CD4-positive, alpha-beta T cell treated with Interferon gamma for 1 hour (primary cell): ENCODE data around the gene FAM131A.

Experiments
- DNase-seq: peaks from one replicate; pipeline ENCODE4 v3.0.0-alpha.2; 2020

FAM131A gene

DNA sequence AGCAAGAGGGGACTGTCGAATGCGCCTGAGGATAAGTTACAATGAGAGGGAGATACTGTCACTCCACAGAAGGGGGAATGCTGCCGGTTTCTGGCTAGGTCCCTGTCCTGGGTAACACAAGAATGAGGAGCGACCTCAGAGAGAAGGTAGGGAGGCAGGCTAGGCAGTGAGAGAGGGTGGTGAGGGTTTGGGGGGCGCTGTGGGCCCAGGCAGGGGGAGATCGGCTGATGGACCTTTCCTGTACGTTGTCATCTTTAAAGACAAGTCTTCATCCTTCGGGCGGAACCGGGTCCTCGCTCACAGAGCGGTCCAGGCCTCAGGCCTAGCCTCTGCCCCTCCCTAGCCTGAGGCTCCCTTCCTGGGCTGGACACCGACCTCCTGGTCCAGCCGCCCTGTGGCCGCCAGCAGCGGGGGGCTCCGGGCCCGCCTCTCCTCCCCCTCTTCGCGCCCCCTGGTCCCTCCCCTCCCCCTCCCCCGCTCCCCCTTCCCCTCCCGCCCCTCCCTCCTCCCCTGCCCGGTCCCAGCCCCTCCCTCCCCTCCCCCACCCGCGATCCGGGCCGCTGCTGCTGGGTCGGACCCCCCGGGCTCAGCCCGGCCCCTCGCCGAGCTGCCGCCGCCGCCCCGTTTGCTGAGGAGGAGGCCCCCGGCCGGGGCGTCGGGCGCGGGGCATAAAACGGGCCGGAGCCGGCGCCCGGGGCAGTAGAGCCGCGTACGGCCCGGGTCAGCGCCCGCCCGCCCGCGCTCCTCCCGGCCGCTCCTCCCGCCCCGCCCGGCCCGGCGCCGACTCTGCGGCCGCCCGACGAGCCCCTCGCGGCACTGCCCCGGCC lies 42.2 kb downstream of the FAM131A start, which contains the start of gene CHRD:
CHRD (plus strand) TSS at position 697 of the 827 bp plus-strand sequence. CDS start 265 bp downstream, outside the sequence.
- DNase-seq: no peak

DNA sequence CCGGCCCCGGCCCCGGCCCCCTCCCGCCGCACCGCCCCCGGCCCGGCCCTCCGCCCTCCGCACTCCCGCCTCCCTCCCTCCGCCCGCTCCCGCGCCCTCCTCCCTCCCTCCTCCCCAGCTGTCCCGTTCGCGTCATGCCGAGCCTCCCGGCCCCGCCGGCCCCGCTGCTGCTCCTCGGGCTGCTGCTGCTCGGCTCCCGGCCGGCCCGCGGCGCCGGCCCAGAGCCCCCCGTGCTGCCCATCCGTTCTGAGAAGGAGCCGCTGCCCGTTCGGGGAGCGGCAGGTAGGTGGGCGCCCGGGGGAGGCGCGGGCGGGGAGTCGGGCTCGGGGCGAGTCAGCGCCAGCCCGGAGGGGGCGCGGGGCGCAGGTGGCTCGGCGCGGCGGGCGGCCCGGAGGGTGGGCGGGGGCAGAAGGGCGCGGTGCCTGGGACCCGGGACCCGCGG lies 42.8 kb downstream of the FAM131A start:
- no peak for DNase-seq

DNA sequence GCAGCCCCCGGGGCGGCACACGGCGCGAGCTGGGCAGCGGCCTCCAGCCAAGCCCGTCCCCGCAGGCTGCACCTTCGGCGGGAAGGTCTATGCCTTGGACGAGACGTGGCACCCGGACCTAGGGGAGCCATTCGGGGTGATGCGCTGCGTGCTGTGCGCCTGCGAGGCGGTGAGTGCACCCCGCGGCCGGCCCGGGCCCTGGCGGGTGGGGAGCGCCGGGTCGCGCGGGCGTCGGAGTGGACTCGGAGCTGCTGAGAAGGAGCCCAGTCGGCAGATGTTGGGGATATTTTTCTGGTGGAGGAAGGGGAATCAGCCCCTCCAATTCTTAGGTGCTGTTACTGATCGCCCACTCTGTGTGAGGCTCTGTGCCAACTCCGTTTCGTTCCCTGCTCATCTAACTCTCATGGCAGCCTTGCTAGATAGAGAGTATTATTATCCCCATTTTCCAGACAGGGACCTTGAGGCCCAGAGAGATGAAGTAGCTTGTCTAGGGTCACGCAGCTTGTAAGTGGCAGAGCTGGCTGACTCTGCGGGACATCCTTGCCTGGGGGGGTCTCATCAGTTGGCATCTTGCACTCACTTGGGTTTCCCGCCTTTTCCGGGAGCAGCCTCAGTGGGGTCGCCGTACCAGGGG lies 43.3 kb downstream of the FAM131A start:
- DNase-seq: no peak

- no peak for DNase-seq
Measured at GRCh38 chr3:184381261-184382224, 44.1 kb downstream of the FAM131A start.

GRCh38 chr3:184382326-184383032 lies 45.1 kb downstream of the FAM131A start:
- DNase-seq: no peak

- DNase-seq: no peak
Measured at GRCh38 chr3:184383033-184383740, 45.8 kb downstream of the FAM131A start.

GRCh38 chr3:184384342-184384741 lies 46.9 kb downstream of the FAM131A start:
- DNase-seq: no peak

DNA sequence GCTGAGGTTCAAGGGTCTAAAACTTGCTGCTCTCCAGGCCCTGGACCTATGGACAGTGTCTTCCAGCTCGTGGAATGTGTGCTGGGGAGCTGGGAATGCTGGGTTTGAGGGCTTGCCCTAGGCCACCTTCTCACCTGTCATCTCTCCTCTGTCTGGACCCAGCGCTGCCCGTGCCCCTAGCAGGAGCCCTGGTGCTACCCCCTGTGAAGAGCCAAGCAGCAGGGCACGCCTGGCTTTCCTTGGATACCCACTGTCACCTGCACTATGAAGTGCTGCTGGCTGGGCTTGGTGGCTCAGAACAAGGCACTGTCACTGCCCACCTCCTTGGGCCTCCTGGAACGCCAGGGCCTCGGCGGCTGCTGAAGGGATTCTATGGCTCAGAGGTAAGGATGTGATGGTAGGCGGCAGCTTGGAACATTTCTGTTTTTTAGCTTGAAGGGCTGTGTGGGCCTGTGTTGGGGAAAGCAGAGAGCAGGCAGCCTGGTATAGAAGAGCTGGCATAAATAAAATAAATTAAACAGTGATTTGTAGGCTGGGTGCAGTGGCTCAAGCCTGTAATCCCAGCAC lies 47.5 kb downstream of the FAM131A start:
- no peak for DNase-seq

GRCh38 chr3:184386047-184386806 lies 48.8 kb downstream of the FAM131A start:
- no peak for DNase-seq

DNA sequence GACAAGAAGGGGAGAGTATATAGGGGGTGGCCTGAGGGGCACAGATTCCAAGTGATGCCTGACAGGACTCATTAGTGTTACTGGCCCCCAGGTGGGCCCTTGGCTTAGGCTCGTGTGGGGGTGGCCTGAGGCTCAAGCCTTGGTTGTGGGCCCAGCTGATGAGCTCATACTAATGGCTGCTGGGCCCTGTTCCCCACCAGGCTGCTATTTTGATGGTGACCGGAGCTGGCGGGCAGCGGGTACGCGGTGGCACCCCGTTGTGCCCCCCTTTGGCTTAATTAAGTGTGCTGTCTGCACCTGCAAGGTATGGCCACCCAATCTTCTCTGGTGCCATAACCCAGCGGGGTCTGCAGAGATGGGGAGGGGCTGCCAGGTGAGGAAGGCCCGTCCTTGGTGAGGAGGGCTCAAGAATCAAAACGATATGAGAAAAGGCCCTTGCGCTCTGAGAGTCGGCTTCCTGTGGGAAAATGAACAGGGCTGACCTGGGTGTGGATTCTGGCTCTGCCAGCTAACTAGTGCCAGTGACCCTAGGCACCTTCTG lies 49.8 kb downstream of the FAM131A start:
- no peak for DNase-seq

GRCh38 chr3:184388164-184388935 lies 51.0 kb downstream of the FAM131A start:
- no peak for DNase-seq

DNA sequence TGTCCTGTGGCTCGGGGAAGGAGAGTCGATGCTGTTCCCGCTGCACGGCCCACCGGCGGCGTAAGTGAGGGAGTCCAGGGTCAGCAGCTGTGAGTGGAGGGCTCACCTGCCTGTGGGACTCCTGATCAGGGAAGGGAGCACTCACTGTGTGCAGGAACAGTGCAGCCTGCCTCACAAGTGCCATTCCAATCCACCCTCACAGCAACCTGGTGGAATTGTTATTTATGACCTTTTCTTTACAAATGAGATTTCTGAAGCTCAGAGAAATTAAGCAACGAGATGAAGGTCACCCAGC lies 51.5 kb downstream of the FAM131A start:
- DNase-seq: no peak

DNA sequence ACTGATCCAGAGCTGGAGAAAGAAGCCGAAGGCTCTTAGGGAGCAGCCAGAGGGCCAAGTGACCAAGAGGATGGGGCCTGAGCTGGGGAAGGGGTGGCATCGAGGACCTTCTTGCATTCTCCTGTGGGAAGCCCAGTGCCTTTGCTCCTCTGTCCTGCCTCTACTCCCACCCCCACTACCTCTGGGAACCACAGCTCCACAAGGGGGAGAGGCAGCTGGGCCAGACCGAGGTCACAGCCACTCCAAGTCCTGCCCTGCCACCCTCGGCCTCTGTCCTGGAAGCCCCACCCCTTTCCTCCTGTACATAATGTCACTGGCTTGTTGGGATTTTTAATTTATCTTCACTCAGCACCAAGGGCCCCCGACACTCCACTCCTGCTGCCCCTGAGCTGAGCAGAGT lies 52.0 kb downstream of the FAM131A start:
- DNase-seq: no peak

GRCh38 chr3:184389935-184390528 lies 52.6 kb downstream of the FAM131A start:
- no peak for DNase-seq

DNA sequence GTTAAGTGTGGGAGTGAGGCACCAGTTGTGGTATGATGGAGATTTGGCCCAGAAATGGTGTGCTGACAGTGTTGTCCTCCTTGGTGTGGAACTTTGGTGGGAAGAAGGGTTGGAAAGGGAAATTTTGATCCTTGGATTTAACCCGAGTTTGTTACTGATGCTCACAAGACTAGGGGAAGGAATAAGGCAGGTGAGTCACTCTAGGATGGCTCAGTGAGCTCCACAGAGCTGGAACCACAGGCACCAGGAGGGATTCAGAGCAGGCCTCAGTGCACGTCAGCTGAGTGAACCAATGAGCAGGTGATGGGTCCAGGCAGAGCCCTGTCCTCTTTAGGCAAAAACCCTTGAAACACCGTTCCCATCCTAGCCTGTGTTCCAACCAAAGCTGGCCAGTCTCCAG lies 53.9 kb downstream of the FAM131A start:
- no peak for DNase-seq

DNA sequence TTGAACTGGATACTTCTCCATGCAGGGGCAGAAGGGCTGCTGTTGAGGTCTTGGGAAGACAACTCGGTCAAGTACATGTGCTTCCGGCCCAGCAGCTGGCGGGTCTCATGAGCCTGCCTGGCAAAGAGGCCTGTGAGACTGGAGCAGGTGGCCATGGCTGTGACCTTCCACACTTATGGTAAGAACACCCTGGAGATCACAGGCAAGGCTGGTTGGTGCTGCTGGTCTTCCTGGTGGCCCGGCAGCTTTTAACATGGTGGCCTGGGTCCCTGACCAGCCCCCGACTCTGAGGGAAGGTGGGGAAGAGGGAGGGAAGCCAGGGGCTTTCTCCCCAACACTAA lies 57.9 kb downstream of the FAM131A start:
- no peak for DNase-seq
